GM12801 (cell line): ENCODE data around the gene ZGPAT.

ENCODE experiments used
- TF ChIP-seq, protein P1 (sequence below): IDR thresholded peaks from one replicate; pipeline ENCODE4 v1.5.1; 2011; ENCODE audit warnings: control low read depth; ENCODE audit not compliant: insufficient read length; ENCODE audit errors: extremely low read depth

ZGPAT gene

DNA sequence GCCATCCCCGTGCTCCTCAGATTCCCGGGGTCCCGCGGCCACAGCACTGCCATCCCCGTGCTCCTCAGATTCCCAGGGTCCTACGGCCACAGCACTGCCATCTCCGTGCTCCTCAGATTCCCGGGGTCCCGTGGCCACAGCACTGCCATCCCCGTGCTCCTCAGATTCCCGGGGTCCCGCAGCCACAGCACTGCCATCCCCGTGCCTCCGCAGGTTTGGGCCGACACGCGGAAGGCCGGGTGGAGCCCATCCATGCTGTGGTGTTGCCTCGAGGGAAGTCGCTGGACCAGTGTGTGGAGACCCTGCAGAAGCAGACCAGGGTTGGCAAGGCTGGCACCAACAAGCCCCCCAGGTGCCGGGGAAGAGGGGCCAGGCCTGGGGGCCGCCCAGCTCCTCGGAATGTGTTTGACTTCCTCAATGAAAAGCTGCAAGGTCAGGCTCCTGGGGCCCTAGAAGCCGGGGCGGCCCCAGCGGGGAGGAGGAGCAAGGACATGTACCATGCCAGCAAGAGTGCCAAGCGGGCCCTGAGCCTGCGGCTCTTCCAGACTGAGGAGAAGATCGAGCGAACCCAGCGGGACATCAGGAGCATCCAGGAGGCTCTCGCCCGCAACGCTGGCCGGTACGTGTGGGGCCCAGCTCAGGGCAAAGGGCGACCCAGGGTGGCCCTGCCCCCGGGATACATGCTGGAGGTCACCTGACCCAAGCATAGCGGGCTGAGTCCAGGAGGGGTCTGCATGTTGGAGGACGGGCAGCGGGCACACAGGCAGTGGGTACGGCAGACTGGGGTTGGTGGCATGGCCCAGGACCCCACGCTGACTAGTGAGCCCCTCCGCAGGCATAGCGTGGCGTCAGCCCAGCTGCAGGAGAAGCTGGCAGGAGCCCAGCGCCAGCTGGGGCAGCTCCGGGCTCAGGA, 27.4 kb downstream of the ZGPAT start:
- TF ChIP-seq, protein P1, sequence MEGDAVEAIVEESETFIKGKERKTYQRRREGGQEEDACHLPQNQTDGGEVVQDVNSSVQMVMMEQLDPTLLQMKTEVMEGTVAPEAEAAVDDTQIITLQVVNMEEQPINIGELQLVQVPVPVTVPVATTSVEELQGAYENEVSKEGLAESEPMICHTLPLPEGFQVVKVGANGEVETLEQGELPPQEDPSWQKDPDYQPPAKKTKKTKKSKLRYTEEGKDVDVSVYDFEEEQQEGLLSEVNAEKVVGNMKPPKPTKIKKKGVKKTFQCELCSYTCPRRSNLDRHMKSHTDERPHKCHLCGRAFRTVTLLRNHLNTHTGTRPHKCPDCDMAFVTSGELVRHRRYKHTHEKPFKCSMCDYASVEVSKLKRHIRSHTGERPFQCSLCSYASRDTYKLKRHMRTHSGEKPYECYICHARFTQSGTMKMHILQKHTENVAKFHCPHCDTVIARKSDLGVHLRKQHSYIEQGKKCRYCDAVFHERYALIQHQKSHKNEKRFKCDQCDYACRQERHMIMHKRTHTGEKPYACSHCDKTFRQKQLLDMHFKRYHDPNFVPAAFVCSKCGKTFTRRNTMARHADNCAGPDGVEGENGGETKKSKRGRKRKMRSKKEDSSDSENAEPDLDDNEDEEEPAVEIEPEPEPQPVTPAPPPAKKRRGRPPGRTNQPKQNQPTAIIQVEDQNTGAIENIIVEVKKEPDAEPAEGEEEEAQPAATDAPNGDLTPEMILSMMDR: no peak

DNA sequence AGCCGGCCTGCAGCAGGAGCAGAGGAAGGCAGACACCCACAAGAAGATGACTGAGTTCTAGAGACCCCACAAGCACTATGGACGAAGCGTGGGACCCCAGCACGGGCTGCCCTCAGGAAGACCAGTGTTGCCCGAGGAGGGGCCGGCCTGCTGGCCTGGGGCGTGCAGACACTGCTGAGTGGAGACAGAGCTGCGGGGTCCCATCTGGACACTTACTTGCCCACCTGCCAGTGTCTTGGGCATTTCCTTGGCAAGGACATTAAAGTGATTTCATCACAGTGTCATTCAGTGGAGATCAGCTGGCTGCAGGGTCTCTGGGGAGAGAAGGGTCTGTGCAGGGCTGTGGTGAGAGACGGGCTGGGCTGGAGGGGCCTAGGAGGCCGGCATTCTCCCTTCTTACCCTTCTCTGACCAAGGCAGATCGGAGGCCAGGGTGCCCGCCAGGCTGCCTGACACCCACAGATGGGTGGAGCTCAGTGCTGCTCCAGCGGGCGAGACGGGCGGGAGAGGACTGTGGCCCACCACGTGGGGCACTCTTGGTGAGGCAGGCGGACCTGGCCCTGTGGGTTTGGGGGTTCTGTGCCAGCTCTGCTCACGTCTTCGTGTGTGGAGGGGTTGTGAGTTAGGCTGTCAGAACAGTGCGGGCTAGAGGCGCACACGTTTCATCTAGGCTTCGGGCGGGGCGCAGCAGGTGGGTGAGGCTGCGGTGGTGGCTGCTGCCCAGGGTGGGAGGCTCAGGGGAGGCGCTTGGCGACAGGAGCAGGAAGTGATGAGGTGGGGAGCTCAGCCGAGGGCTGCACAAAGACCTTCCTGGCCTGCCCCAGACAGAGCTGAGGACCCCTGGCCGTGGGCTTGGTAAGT, 28.2 kb downstream of the ZGPAT start, which contains the start of gene LIME1:
Gene LIME1, plus strand, starts transcription at position 806 of the 860 bp plus-strand sequence. CDS start 886 bp downstream, outside the sequence.
- TF ChIP-seq, protein P1: no peak

DNA sequence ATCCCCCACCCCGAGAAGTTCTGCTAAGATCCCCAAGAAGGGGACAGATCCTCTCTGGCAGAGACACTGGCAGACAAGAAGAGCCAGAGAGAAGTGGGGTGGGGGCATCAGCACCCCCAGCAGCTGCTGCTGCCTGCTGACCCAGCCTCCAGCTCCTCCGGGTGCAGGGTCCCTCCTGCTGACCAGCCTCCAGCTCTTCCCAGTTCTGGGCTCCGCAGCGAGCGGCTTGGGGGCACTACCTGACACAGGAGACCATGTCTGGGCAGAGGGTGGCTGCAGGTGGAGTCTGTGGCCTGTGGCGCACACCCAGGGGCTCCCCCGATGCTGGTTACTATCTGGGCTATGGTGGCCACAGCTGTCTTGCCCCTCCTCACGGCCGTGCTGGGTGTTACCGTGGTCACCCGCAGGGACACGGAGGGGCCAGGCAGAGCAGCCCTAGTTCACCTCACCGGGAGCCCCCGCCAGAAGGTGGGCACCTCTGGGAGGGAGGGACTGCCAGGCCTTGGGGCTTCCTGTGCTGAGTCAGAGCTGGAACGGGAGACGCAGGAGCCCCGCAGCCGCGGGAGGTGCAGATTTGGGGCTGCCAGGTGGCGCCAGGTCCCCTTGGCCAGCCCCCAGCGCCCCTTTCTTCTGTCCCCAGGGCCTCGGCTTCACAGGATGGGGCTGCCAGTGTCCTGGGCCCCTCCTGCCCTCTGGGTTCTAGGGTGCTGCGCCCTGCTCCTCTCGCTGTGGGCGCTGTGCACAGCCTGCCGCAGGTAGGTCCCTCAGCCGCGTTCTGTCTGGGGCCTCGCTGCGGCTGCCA, 29.3 kb downstream of the ZGPAT start:
- TF ChIP-seq, protein P1: no peak

DNA sequence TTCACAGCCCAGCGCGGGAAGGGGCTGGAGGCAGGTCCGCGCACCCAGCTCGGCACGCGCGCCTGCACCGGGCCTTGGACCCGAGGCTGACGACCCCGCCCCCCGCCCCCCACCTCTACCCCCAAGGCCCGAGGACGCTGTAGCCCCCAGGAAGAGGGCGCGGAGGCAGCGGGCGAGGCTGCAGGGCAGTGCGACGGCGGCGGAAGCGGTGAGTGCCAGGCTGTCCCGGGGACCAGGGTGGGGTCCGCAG, 29.8 kb downstream of the ZGPAT start:
- TF ChIP-seq, protein P1: no peak

DNA sequence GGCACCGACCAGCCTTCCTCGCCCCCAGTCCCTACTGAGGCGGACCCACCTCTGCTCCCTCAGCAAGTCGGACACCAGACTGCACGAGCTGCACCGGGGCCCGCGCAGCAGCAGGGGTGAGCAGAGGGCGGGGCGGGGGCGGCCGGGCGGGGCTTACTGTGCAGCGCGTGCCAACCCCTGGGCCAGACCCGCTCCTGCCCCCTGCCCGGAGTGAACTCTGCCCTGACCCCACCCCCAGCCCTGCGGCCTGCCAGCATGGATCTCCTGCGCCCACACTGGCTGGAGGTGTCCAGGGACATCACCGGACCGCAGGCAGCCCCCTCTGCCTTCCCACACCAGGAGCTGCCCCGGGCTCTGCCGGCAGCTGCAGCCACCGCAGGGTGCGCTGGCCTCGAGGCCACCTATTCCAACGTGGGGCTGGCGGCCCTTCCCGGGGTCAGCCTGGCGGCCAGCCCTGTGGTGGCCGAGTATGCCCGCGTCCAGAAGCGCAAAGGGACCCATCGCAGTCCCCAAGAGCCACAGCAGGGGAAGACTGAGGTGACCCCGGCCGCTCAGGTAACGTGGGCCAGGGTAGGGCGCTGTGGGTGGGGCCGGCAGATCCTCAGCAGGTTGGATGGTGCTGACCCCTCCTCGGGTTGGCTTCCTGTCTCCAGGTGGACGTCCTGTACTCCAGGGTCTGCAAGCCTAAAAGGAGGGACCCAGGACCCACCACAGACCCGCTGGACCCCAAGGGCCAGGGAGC, 30.3 kb downstream of the ZGPAT start:
- TF ChIP-seq, protein P1: no peak

DNA sequence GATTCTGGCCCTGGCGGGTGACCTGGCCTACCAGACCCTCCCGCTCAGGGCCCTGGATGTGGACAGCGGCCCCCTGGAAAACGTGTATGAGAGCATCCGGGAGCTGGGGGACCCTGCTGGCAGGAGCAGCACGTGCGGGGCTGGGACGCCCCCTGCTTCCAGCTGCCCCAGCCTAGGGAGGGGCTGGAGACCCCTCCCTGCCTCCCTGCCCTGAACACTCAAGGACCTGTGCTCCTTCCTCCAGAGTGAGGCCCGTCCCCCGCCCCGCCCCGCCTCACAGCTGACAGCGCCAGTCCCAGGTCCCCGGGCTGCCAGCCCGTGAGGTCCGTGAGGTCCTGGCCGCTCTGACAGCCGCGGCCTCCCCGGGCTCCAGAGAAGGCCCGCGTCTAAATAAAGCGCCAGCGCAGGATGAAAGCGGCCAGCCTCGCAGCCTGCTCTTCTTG, 30.9 kb downstream of the ZGPAT start:
- TF ChIP-seq, protein P1: no peak
